Activated CD4-positive, alpha-beta T cell treated with anti-CD3 and anti-CD28 coated beads for 1 hour (primary cell): Measurements from ENCODE around the gene HES5.

ENCODE experiments used
- DNase-seq: peaks from one replicate; pipeline ENCODE4 v3.0.0-alpha.2; 2020

HES5 gene

GRCh38 chr1:2514863-2515762 is 14.9 kb downstream of the HES5 start:
- DNase-seq: no peak

DNA sequence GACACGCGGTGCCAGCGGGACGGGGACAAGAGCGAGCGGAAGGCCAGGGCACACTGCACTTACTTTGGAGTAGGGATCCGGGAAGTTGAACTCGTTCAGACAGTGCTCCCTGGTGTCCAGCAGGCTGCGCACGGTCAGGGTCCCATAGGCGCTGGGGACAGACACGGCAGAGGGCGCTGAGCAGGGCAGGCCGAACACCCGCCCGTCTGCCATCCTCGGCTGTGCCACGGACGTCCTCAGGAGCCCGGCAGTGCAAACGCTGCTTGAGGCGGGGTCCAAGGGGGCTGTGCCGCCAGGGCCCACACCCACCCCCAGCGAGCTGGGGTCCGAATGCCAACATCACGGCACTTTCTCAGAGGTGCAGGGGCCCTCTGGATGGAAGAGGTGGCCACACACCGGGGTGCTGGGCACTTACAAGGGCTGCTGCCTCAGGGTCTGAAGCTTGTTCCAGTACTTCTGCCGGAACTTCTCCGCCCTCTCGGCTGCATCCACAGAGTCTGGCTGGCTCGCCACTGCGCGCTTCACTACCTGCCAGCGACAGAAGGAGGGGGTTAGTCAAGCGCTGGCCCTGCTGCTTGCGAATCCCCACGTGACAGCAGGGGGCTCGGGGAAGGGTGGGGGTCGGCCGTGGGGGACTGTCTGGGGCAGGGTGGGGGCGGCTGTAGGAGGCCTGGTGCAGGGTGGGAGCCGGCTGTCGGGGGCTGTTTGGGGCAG is 16.0 kb downstream of the HES5 start:
- DNase-seq: no peak

DNA sequence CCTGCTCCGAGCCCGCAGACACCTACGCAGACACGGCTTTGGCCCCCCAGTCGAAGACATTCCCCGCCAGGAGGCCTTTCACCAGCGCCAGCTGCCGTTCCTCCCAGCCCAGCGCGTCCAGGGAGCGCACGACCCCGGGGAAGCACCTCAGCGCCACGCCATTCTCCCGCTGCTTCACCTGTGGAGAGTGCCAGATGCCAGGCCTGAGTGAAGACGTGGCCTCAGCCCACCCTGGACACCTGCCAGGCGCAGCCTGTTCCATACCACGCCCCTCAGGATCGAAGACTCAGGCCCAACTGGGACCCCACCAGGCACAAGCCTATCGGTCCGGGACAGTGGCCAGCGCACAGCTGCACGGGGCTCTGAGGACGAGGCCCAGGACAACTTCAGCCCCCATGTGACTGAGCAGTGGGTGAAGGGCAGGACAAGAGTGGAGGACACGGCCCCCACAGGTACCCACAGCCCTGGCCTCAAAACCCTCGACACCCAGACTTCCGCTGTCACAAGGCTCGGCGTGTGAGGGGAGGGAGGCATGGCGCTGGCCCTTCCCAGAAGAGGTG is 17.1 kb downstream of the HES5 start:
- no peak for DNase-seq

DNA sequence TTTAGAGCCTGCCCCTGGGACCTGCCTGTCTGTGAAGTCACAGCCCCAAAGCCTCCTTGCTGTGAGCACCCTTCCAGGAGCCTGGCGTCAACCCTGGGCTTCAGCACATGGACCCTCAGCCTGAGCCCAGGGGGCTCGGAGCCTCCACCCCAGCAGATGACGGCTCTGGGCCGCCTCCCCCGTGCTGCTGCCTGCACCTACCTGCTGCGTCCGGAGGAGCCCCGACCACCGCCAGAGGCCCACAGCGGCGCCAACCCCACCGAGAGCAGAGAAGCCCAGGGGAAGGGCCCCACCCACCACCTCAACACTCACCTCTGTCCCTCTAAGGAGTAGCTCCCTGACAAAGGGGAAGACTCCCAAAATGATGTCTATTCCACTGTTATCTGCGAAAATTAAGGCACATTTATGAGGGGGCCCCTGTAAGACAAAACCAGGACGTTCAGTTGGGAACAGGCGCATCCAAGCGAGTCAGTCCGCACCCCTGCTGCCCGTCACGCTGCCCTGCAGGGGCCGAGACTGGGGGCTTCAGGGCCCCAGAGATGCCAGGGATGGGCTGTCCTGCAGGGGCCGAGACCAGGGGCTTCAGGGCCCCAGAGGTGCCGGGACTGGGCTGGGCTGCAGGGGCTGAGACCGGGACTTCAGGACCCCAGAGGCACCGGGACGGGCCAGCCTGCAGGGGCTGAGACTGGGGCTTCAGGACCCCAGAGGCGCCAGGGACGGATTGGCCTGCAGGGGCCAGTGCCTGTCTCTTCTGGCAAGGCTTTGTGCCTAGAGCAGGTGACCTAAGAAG is 19.5 kb downstream of the HES5 start:
- DNase-seq: no peak

DNA sequence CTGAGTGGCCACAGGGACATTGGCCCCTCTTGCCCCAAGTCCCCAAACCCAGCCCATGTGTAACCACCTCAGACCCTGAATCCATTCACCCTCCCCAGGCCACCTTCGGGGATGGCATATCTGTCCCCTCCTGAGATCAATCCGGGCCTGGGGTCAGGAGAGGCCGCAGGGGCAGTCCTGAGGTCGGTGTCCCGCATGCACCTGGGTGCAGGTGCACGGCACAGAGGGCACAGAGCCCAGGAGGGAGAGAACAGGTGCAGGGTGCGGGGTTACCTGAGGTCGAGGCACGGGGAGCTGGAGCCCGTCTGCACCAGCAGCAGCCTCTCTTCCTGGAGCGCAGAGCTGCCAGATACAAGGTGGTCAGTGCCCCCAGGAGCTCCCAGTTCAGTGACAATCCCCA is 20.5 kb downstream of the HES5 start:
- no peak for DNase-seq

DNA sequence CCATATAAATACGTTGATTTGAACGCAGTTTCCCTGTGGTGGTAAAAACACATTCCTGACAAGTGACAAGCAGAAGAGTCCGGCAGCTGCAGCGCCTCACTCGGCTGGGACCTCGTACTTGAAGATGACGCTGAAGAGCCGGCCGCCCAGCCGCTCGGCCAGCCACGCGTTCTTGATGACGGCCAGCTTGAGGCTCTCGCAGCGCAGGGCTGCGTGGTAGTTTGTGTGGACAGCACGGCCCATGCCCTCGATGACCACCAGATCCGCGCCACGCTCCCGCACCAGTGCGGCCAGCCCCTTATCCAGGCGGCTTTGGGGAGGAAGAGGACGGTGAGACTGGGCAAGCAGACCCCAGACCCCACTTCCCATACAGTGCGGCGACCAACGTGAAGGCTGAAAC is 21.3 kb downstream of the HES5 start:
- no peak for DNase-seq

DNA sequence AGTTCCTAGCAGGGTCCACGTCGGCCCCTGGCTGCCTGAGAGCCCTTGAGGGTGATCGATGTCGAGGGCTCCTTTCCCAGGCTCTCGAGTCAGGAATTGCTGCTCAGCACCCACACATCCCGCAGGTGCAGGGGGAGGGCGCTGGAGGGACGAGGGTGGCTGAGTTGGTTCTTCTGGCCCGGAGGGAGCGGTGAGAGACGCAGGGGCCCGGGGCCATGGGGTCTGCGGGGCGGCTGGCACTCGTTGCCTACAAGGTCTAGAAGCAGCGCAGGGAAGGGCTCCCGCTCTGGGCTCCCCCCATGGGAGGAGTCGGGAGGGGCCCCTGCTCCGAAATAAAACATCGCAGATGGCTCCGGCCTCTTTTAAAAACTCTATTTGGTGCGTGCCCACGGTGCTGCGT is 21.9 kb downstream of the HES5 start:
- DNase-seq: no peak

- DNase-seq: no peak
Observed at GRCh38 chr1:2507744-2508155, 22.3 kb downstream of the HES5 start.

- no peak for DNase-seq
Observed at GRCh38 chr1:2506901-2507565, 23.0 kb downstream of the HES5 start.

DNA sequence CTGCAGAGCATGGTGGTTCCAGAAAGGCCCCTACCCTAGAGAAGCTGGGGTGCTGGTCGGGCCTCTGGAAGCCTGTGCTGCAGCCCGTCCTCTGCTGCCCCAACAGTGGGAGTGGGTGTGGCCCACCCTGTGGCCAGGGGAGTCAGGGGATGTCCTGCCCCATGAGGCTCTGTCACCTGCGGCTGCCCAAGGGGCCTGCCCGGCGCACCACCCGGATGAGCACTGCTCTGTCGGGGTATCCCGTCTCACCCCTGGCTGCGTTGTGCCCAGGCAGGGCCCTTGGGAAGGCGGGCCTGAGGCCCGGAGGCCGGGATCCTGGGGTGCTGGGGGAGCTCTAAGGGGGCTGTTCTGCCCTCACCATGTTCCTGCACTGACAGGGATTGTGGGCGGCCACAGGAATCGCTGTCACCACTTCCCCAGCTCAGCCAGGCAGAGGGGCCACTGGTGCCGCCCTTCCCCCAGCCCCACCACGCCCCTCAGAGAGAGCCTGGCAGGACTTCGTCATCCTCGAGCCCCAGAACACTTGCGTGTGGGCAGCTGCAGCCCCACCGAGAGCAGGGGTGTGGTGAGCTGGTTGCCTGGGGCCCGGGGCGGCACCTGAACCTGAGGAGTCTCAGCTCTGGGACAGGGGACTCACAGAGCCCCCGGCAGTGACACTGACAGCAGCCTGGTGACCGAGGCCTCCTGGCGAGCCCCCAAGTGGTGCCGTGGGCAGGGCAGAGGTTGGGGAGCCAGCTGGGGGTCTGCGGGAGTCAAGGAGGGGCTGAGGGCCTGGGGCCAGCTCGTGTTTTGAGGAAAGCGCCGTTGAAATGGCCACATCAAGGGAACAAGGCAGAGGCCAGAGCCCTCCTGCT is 23.8 kb downstream of the HES5 start:
- no peak for DNase-seq

GRCh38 chr1:2505461-2505994 is 24.5 kb downstream of the HES5 start:
- no peak for DNase-seq

- DNase-seq: no peak
Observed at GRCh38 chr1:2504949-2505272, 25.2 kb downstream of the HES5 start.

GRCh38 chr1:2504225-2504948 is 25.7 kb downstream of the HES5 start:
- no peak for DNase-seq

DNA sequence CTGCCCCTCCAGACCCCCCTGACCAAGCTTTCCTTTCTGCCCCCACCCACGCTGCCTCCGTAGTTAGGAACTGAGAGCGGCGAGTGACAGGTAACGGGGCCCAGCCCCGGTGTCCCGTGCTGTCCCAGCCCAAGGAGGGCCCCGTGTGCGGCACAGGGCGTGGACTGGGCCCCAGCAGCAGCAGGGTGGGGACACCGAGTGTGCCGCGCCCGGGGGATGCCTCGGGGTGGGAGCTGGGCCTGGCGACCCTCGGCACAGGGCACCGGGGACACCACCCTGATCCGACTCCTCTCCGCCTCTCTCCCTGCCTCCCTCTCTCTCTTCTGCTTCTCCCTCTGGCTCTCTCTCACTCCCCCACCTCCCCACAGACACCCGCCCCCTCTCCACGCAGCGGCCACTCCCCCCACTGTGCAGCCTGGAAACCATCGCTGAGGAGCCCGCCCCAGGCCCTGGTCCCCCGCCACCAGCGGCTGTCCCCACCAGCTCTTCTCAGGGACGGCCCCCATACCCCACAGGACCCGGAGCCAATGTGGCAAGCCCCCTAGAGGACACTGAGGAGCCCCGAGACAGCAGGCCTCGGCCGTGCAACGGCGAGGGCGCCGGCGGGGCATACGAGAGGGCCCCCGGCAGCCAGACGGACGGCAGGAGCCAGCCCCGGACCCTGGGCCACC is 26.4 kb downstream of the HES5 start:
- no peak for DNase-seq

- DNase-seq: no peak
Observed at GRCh38 chr1:2502661-2503553, 27.2 kb downstream of the HES5 start.

DNA sequence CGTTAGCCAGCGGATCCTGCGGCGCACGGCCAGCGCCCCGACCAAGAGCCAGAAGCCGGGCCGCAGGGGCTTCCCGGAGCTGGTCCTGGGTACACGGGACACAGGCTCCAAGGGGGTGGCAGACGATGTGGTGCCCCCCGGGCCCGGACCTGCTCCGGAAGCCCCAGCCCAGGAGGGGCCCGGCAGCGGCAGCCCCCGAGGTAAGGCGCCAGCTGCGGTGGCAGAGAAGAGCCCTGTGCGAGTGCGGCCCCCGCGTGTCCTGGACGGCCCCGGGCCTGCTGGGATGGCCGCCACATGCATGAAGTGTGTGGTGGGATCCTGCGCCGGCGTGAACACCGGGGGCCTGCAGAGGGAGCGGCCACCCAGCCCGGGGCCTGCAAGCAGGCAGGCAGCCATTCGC is 27.9 kb downstream of the HES5 start:
- no peak for DNase-seq

- no peak for DNase-seq
Observed at GRCh38 chr1:2501820-2502119, 28.3 kb downstream of the HES5 start.

DNA sequence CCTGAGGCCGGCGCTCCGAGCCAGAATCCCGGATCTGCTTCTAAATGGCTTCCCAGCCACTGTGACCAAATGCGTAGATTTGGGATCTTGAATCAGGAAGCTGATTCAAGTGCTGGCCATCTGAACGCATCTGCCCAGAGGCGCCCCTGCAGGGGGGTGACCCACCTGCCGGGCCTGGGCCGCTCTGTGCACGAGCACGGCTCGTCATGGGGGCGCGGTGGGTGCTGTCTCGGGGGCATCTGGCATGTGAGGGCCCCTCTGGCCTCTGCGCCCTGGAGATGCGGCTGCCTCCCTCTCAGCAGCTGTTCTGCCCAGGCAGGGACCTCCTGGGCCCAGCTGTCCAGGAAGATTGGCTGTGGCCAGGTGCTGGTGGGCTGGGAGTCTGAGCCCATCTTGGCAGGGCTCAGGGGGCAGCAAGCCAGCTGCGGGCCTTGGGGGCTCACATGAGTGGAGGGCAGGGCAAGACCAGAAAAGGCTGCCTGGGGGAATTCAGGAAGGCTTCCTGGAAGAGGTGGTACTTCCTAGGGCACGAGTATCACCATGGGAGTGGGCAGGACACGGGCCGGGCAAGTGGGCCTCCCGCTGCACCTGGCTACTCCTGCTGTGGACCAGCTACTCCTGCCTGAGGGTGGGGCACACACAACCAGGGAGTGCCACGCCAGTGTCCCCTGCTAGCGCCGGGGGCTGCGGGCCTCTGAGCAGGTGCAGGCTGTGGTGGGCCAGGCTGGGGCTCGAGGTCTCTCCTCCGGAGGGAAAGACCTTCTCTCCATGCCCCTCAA is 28.8 kb downstream of the HES5 start:
- DNase-seq: no peak
